DOHH2 (cell line): ENCODE measurements around the gene TRIM38.

Experiments
- H3F3A ChIP-seq: fragments of 200-600 bp; sonication (generic), shearing (Covaris generic); 2 replicates; pipeline ENCODE4 v1.6.0; 2016; ENCODE audit warnings: antibody characterized with exemption, mild to moderate bottlenecking; ENCODE audit not compliant: control insufficient read depth, insufficient read depth
- H3K27ac ChIP-seq: fragments of 200-600 bp; sonication (generic); 2 replicates; pipeline ENCODE4 v1.5.1; 2014; ENCODE audit warnings: low read depth, mild to moderate bottlenecking, low read length, moderate library complexity
- H3K27me3 ChIP-seq: fragments of 200-600 bp; sonication (generic); 2 replicates; pipeline ENCODE4 v1.6.1; 2014; ENCODE audit warnings: mild to moderate bottlenecking, low read length, mixed read lengths; ENCODE audit not compliant: control insufficient read depth
- H3K36me3 ChIP-seq: fragments of 200-600 bp; sonication (generic); 2 replicates; pipeline ENCODE4 v1.6.1; 2014; ENCODE audit warnings: mild to moderate bottlenecking, low read length, moderate library complexity, mixed read lengths; ENCODE audit not compliant: control insufficient read depth
- H3K4me1 ChIP-seq: fragments of 200-600 bp; sonication (generic); 2 replicates; pipeline ENCODE4 v1.6.1; 2014; ENCODE audit warnings: mild to moderate bottlenecking, low read length, mixed read lengths; ENCODE audit not compliant: control insufficient read depth
- H3K4me2 ChIP-seq: fragments of 200-600 bp; sonication (generic); 2 replicates; pipeline ENCODE4 v1.6.0; 2014; ENCODE audit warnings: mild to moderate bottlenecking, low read length, moderate library complexity
- H3K4me3 ChIP-seq: fragments of 200-600 bp; sonication (generic); 2 replicates; pipeline ENCODE4 v1.5.1; 2014; ENCODE audit warnings: mild to moderate bottlenecking, low read length, mixed read lengths
- H3K79me2 ChIP-seq: fragments of 200-600 bp; sonication (generic); 2 replicates; pipeline ENCODE4 v1.6.1; 2014; ENCODE audit warnings: mild to moderate bottlenecking, low read length, mixed read lengths; ENCODE audit not compliant: control insufficient read depth
- H3K9me2 ChIP-seq: fragments of 200-600 bp; sonication (generic); replicated peaks from 2 replicates; pipeline ENCODE4 v1.6.1; 2014; ENCODE audit warnings: mild to moderate bottlenecking, low read length, mixed read lengths; ENCODE audit not compliant: control insufficient read depth
- H3K9me3 ChIP-seq: fragments of 200-600 bp; sonication (generic); 2 replicates; pipeline ENCODE4 v1.6.1; 2014; ENCODE audit warnings: antibody characterized with exemption, low read length, mixed read lengths; ENCODE audit not compliant: control insufficient read depth, insufficient read depth
- H4K20me1 ChIP-seq: fragments of 200-600 bp; sonication (generic); 2 replicates; pipeline ENCODE4 v1.6.0; 2014; ENCODE audit warnings: low read depth, mild to moderate bottlenecking, antibody characterized with exemption, low read length, moderate library complexity; ENCODE audit not compliant: control insufficient read depth, insufficient read depth
- CTCF ChIP-seq: fragments of 200-600 bp; sonication (generic); IDR thresholded peaks from one replicate; pipeline ENCODE4 v1.5.1; 2014; ENCODE audit warnings: antibody characterized with exemption, mild to moderate bottlenecking, low read depth, low read length; ENCODE audit not compliant: poor library complexity, severe bottlenecking
- EZH2phosphoT487 ChIP-seq: fragments of 200-600 bp; sonication (generic); IDR thresholded peaks from 2 replicates; pipeline ENCODE4 v1.6.1; 2017; ENCODE audit warnings: borderline replicate concordance, mild to moderate bottlenecking, antibody characterized with exemption, low read length, moderate library complexity, mixed read lengths

The TRIM38 gene

GRCh38 chr6:25916789-25917490, 45.7 kb upstream of the TRIM38 start:
- H3K27me3 ChIP-seq: no peaks in the 10 kb centered on the region
- no peaks in the 10 kb centered on the region for H3K9me2 ChIP-seq
- no peak overlapping the region for H3K4me3 ChIP-seq
- TF ChIP-seq EZH2phosphoT487: no peak
- no peak overlapping the region for H3K27ac ChIP-seq
- H3F3A ChIP-seq: no peaks in the 10 kb centered on the region
- no peaks in the 10 kb centered on the region for H3K4me1 ChIP-seq
- no peaks in the 10 kb centered on the region for H3K9me3 ChIP-seq
- H3K36me3 ChIP-seq: no peaks in the 10 kb centered on the region
- H3K79me2 ChIP-seq: no peaks in the 10 kb centered on the region
- H3K4me2 ChIP-seq: no peak overlapping the region
- H4K20me1 ChIP-seq: no peaks in the 10 kb centered on the region

GRCh38 chr6:25918083-25918683, 44.4 kb upstream of the TRIM38 start:
- H4K20me1 ChIP-seq: no peaks in the 10 kb centered on the region
- no peaks in the 10 kb centered on the region for H3K36me3 ChIP-seq
- H3K4me1 ChIP-seq: no peaks in the 10 kb centered on the region
- no peaks in the 10 kb centered on the region for H3K9me3 ChIP-seq
- H3K27me3 ChIP-seq: no peaks in the 10 kb centered on the region
- no peak overlapping the region for H3K4me2 ChIP-seq
- no peak overlapping the region for H3K4me3 ChIP-seq
- H3K9me2 ChIP-seq: no peaks in the 10 kb centered on the region
- TF ChIP-seq CTCF (no peak), EZH2phosphoT487 (no peak)
- H3K27ac ChIP-seq: no peak overlapping the region
- no peaks in the 10 kb centered on the region for H3F3A ChIP-seq
- H3K79me2 ChIP-seq: no peaks in the 10 kb centered on the region

- no peaks in the 10 kb centered on the region for H3K36me3 ChIP-seq
- H3K27ac ChIP-seq: no peak overlapping the region
- no peaks in the 10 kb centered on the region for H3K4me1 ChIP-seq
- H3K79me2 ChIP-seq: no peaks in the 10 kb centered on the region
- H3K4me2 ChIP-seq: no peak overlapping the region
- no peaks in the 10 kb centered on the region for H3K27me3 ChIP-seq
- H3K9me2 ChIP-seq: no peaks in the 10 kb centered on the region
- H3F3A ChIP-seq: no peaks in the 10 kb centered on the region
- no peaks in the 10 kb centered on the region for H3K9me3 ChIP-seq
- no peak for TF ChIP-seq CTCF
- TF ChIP-seq EZH2phosphoT487: no peak
- no peaks in the 10 kb centered on the region for H4K20me1 ChIP-seq
- H3K4me3 ChIP-seq: no peak overlapping the region
Measured at GRCh38 chr6:25919657-25920056, 42.9 kb upstream of the TRIM38 start.

- TF ChIP-seq CTCF (no peak), EZH2phosphoT487 (no peak)
- Histone ChIP-seq H3K4me2 (no peak overlapping the region), H3K79me2 (no peaks in the 10 kb centered on the region), H3K9me2 (no peaks in the 10 kb centered on the region), H3K4me3 (no peak overlapping the region), H3K27ac (no peak overlapping the region), H3K4me1 (no peaks in the 10 kb centered on the region), H3K27me3 (no peaks in the 10 kb centered on the region), H4K20me1 (no peaks in the 10 kb centered on the region), H3K36me3 (no peaks in the 10 kb centered on the region), H3F3A (no peaks in the 10 kb centered on the region), H3K9me3 (no peaks in the 10 kb centered on the region)
Measured at GRCh38 chr6:25921525-25922203, 40.9 kb upstream of the TRIM38 start.
